ENCODE results near the gene PDIA5.
"Not testable (repeated sequence)": the region's sequence is repeated elsewhere in the genome, so short reads cannot be mapped to it uniquely, and the experiment has no call there.

PDIA5 gene

DNA sequence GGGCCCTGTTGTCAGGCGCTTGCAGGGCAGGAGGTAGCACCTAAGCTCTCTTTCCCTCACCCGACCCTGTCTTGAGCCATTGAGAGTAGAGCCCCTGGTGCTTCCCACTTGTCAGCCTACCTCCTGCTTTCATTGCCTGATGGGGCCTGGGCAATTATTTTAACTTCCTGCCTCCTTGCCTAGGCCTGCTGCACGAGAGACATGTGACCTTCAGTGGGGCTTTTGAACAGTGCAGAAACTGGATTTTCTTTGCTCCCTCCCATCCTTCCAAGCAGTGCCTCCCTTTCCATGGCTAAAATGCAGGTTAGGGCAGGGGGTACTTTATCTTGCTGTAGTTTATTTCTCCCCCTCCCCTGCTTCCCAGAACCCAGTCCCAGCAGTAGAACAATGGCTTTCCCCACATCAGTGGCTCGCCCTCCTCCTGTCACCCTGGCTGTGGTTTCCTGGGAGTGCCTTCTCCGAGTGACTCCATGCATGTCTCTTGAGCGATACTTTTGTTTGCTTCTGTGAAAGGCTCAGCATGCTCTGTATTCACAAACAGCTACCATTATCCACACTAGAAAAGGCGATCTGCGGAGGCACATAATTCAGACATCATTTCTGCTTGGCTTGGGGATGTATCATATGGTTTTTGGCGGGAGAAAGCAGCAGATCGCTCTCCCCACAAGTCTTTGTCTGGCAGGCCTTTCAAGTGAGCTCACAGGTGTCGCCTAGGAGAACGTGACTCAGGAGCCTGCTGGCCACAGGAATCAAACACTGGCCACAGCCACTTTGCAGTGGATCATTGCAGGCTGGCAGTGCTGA is 24.1 kb downstream of the PDIA5 start:
- no peak for DNase-seq (ENCODE audit: low read depth, low spot score)

- no peak for DNase-seq (ENCODE audit: low read depth, low spot score)
Observed at GRCh38 chr3:123092243-123092642, 25.4 kb downstream of the PDIA5 start.

DNA sequence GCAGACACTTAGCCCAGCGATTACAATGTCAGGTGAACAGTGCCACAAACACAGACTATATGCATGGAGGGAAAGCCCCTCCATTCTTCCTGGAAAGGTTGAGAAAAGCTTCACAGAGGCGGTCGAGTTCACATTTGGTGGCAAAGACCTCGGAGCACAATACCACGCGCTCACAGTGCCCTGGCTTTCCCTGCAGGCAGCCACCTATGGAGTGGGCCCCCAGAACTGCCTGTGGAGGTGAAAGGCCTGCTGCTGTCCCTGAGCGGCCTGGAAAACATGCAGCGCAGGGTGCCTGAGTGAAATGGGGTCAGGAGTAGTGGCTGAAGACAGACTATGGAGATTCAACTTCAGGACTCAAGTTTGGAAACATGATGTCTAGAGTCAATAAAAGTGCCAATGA is 26.9 kb downstream of the PDIA5 start:
- no peak for DNase-seq (ENCODE audit: low read depth, low spot score)

DNA sequence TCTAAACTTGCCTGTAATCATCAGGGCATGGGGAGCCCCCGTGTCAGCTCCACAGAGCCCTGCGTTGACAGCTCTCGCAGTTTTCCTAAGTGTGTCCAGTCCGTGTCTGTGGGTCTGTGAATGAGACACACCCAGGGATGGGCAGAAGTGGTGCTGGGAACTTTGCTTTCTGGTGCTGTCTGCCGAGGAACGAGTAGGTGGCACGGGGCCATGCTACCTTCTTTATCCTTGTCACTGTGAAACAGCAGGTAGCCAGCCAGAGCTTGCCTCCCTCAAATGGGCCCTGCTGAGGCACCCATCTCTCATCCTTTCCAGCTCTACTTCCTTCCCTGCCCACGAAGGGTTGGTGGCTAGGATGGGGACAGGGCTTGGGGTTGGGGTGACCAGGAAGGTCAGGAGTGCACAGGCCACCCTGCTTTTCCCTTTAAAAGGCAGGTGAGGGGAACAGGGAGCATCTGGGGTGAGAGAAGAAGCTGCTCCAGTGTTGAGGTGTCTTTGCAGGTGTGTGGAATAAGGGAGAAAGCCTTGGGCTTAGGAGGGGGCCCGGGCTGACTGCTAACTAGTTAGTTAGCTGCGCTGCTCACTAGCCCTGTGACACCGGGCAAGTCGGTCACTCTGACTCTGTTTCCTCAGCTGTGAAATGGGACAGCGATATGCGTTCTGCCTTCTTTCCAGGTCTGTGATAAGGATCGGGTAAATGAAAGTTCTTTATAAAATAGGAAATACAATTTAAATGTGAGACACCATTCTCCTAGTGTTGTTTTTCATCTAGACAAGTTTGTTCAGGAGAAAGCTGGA is 27.9 kb downstream of the PDIA5 start:
- DNase-seq (ENCODE audit: low read depth, low spot score), result no peak

GRCh38 chr3:123096126-123096525 is 29.3 kb downstream of the PDIA5 start:
- DNase-seq (ENCODE audit: low read depth, low spot score), result no peak

DNA sequence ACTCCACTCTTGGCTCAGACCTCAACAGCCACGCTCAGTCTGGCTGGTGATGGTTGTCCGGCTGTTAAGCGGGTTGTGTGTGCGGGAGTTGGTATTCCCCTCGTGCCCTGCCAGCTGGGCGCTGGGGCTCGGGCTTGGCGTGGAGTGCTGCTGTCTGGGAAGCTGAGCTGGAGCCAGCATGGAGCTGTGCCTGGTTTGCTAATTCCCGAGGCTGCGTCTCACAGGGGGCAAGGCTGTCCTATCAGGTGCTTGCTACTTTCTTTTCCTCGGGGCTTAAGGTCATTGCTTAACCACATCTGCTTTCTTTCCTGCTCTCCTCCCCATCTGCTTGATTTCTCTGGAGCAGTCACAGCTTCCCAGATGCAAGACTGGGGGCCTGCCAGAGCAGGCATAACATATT is 29.9 kb downstream of the PDIA5 start:
- DNase-seq (ENCODE audit: low read depth, low spot score), result no peak

GRCh38 chr3:123098426-123099330 is 31.9 kb downstream of the PDIA5 start:
- DNase-seq (ENCODE audit: low read depth, low spot score), result no peak

DNA sequence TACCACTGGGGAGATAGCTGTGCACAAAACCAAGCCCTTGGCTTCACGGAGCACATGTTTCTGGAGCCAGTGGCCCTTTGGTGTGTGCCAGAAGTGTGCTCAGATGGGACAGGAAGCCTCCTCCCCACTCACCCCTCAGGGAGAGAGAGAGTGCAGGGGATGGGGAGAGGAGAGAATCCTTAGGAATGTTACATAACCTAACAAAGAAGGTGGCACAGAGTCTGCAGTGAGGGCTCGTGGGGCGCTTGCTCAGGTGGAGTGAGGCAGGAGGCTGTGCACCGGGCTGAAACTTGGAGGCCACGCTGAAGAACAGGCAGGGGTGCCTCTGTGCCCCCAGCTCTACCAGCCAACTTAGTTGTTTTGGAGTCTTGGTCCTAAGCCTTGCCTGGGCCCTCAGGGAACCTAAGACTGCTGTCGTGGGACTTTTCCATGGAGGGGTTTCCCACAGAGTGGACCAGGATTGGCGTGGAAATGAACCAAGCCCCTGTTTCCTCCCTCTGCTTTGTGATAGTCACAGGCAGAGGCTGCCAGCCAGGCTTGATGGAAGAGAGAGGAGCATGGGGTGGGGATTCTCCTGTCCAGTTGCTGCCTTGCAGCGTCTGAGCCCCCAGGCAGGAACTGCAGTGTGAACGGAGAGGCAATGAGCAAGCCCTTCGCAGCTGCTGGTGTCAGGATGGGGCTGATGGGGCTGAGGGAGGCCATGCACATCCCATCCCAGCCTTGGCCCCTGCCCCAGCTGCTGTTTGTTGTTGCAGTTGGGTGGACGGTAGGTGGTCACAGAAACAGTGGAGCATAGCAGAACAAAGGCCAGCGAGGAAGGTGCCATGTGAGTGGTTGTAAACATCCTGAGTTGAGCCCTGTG is 32.7 kb downstream of the PDIA5 start:
- DNase-seq (ENCODE audit: low read depth, low spot score), result no peak

DNA sequence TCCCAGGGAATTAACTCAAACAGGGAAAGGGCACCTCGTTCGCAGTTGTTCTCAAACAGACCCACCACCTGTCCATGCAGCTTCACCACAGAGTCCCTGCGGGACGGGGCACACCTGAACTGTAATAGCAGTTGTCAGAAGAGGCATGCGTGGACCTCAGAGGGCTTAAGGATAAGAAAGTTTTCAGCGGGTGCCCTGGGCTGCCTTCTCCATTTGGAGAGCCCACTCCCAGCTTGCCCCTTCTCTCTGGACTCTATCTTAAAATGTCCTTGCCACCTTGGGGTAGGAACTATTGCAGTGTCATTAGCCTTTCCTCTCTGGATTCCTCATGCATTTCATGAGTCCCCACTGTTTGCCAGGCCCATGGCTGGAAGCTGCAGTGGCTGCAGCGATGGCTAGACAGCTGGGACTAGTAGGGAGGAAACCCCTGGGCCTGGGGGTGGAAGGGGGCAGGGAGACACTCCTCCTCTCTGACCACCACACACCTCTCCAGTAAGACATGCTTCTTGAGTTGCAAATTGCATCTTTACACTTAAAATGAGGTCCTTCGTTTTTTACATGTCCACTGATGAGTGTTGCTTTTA is 33.5 kb downstream of the PDIA5 start:
- no peak for DNase-seq (ENCODE audit: low read depth, low spot score)

- DNase-seq (ENCODE audit: low read depth, low spot score), result no peak
Observed at GRCh38 chr3:123102249-123102648, 35.4 kb downstream of the PDIA5 start.

GRCh38 chr3:123102826-123103225 is 36.0 kb downstream of the PDIA5 start:
- DNase-seq (ENCODE audit: low read depth, low spot score), result no peak

DNA sequence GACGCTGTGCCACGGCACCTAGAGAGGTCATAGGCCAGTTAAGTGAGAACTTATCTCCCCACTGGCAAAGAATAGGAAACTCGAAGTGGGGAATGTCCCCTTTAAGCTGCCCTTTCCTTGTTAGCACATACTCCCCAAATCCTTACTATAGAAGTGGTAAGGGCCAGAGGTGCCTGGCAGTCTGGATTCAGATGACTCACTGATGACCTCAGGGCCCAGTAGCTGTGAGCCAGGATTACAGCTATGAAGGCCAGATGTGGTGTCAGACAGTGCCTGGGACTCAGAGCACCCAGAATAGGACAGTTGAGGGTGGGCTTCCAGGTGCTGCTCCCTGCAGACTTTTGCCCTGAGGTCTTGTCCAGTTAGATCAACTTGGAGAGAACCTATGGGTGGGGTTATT is 37.7 kb downstream of the PDIA5 start:
- no peak for DNase-seq (ENCODE audit: low read depth, low spot score)

DNA sequence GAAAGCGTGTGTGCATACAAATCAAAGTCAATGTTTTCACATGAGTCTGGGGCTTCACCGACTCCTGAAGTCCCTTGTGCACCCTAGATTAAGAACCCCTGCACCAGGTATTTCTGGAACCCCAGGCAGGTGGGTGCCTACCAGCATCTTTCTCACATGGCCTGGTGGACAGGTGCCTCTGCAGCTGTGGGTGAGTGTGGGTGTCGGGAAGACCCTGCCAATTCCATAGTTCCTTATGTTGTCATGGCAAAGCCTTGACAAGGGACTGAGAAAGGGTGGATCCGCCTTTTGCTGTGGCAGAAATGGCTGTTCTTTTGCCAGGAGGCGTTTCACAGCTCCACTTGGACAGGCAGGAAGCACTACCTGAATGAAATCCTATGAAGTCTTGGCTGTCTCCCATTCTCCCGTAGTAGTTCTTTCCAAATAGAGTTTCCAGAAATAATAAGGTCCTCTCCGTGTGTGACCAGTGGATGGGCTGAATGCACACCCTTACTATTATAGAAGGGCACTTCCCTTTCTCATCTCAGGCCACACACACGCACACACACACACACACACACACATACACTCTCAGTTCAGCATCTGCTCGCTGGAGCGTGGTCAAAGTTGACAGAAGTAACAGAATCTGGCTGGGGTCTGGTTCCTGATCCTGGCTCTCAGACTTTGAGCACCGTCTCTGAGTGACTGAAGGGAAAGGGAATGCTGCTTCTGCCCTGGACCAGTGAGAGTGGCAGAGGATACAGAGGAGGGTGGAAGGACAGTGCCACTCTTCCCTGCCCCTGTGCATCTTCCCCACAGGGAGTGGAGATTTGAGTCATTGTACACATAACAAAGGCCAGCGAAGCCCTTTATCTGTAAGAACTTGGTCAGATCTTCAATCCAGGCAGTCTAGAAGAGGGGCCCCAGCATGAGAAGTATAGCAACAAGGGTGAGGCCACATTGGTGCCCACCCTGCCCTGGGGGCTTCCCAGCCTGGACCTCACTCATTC is 38.7 kb downstream of the PDIA5 start:
- no peak for DNase-seq (ENCODE audit: low read depth, low spot score)

DNA sequence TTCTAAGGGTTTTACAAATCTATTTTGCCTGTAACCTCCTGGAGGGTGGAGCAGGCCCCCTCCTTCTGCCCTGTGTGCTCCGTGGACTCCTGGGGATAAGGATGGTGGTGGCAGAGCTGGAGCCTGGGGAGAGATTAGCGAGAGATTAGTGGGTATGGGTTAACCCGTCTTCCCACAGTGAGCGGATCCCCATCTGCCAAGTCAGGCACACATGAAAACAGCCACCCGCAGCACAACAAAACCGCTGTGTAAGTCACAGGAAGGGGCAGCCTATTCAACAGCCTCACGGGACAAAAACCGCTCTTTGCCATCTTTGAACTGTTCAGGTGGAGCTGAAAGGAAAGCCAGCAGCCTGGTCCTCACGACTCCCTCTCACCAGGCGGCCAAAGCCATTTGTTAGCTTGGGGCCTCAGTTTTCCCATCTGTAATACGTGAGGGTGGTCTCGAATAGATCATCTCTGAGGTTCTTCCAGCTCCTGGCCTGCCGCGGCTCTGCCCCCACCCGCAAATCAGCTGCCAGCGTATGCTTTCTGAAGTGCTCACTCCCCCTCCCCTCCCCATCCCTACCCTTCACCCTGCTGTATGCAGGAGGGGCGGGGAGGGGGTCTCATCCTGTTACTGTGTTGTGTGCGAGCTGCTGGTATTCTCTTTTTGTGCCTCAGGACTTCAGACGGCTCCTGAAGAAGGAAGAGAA is 43.6 kb downstream of the PDIA5 start:
- DNase-seq (ENCODE audit: low read depth, low spot score), result no peak

DNA sequence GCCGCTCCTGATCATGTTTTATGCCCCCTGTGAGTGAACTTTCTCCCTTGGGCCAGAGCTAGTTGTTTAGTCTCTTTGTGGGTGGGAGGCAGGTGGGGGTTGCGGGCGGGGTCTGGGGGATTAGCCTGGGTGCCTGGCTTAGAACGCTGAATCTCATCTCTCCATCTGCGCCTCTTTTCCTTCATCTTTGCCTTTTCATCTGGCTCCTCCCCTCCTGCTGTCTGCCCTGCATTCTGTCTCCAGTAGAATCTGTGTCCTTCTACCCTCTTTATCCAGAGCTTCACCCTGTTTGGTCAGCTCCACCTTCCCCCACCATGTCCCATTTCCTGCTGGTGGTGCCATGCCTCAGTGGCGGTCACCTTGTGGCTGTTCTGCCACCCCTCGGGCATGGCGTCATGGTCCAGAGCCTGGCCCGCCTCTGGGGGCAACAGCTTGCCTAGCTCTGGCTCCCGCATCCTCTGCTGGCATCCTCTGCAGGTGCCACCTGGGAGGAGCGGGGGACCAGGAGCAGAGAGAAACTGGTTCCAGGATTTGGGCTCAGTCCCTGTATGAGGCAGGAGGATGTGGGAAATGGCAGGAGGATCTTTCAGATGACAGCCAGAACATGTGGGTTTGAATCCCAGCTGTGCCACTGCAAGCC is 44.3 kb downstream of the PDIA5 start:
- DNase-seq (ENCODE audit: low read depth, low spot score), result no peak

DNA sequence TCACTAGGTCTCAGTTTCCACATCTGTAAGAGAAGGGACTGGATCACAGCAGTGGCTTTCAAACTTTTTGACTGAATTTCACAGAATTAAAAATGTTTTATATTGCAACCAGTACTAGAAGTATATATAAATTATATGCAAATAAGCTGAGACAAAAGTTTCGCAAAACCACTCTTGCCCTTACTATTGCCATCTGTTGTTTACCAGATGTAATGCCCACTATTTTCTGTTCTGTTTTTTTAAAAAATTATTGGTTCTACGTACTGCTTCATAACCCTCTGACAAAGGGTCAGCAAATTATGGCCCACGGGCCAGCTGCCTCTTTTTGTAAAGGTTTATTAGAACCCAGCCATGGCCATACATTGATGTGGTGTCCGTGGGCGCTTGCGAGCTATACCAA is 44.8 kb downstream of the PDIA5 start:
- DNase-seq (ENCODE audit: low read depth, low spot score), result no peak

DNA sequence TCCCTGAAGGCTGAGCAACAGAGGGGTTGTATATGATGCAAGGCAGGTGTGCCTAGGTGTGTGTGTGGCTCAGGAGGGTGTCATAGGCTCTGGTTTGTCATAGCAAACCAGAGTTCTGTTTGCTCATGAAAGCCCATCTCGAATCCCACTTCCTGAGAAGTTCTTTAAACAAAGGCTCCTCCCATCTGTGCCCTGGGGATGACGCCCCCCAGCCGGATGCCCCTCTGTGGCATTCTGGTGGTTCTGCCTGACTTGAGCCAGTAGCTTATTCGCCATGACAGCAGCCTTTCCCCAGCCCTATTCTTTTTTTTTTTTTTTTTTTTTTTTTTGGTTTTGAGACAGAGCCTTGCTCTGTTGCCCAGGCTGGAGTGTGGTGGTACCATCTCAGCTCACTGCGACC is 45.4 kb downstream of the PDIA5 start:
- no peak for DNase-seq (ENCODE audit: low read depth, low spot score)

GRCh38 chr3:123112656-123113055 is 45.8 kb downstream of the PDIA5 start:
- DNase-seq (ENCODE audit: low read depth, low spot score), result not testable (repeated sequence)

All from activated naive CD8-positive, alpha-beta T cell treated with anti-CD3 and anti-CD28 coated beads, Interleukin-2, amount 50 U/mL, for 16 hours (primary cell).